Midbrain (tissue), 1 donor: ENCODE results near the gene PLCB4.
"Not testable (repeated sequence)": the region's sequence is repeated elsewhere in the genome, so short reads cannot be mapped to it uniquely, and the experiment has no call there.

Source experiments
- DNase-seq: peaks from one replicate; lab custom pipeline; 2025; lab: John Stamatoyannopoulos, UW

PLCB4 gene

GRCh38 chr20:9367328-9367727, 298.4 kb downstream of the PLCB4 start:
- DNase-seq = no peak

GRCh38 chr20:9367746-9368145, 298.9 kb downstream of the PLCB4 start:
- DNase-seq = no peak

GRCh38 chr20:9368893-9369292, 300.0 kb downstream of the PLCB4 start:
- no peak for DNase-seq

- no peak for DNase-seq
These were observed 300.7 kb downstream of the PLCB4 start for GRCh38 chr20:9369557-9369956.

GRCh38 chr20:9374072-9374471, 305.2 kb downstream of the PLCB4 start:
- no peak for DNase-seq

GRCh38 chr20:9374480-9374879, 305.6 kb downstream of the PLCB4 start:
- DNase-seq = no peak

GRCh38 chr20:9375221-9375681, 306.4 kb downstream of the PLCB4 start:
- DNase-seq = no peak

- DNase-seq = no peak
These were observed 308.1 kb downstream of the PLCB4 start for GRCh38 chr20:9377007-9377406.

GRCh38 chr20:9385345-9386310, 316.7 kb downstream of the PLCB4 start:
- not testable (repeated sequence) for DNase-seq

- no peak for DNase-seq
These were observed 319.4 kb downstream of the PLCB4 start for GRCh38 chr20:9388160-9388812.

- no peak for DNase-seq
These were observed 319.9 kb downstream of the PLCB4 start for GRCh38 chr20:9388813-9389161.

- DNase-seq = no peak
These were observed 320.5 kb downstream of the PLCB4 start for GRCh38 chr20:9389346-9389745.

- no peak for DNase-seq
These were observed 321.6 kb downstream of the PLCB4 start for GRCh38 chr20:9390441-9390840.

GRCh38 chr20:9392892-9393857, 324.3 kb downstream of the PLCB4 start:
- peak; percentile 40 for DNase-seq

GRCh38 chr20:9395971-9396370, 327.1 kb downstream of the PLCB4 start:
- no peak for DNase-seq

GRCh38 chr20:9397928-9398327, 329.0 kb downstream of the PLCB4 start:
- DNase-seq = peak; percentile 20

- no peak for DNase-seq
These were observed 330.0 kb downstream of the PLCB4 start for GRCh38 chr20:9398882-9399281.

GRCh38 chr20:9399322-9399721, 330.4 kb downstream of the PLCB4 start:
- DNase-seq = no peak

- DNase-seq = no peak
These were observed 331.5 kb downstream of the PLCB4 start for GRCh38 chr20:9400171-9401025.

- no peak for DNase-seq
These were observed 332.5 kb downstream of the PLCB4 start for GRCh38 chr20:9401371-9401770.

- DNase-seq = no peak
These were observed 333.3 kb downstream of the PLCB4 start for GRCh38 chr20:9402141-9402540.
